ENCODE measurements around the gene MMP28.
"Not testable (repeated sequence)": the region's sequence is repeated elsewhere in the genome, so short reads cannot be mapped to it uniquely, and the experiment has no call there.

Gene MMP28

DNA sequence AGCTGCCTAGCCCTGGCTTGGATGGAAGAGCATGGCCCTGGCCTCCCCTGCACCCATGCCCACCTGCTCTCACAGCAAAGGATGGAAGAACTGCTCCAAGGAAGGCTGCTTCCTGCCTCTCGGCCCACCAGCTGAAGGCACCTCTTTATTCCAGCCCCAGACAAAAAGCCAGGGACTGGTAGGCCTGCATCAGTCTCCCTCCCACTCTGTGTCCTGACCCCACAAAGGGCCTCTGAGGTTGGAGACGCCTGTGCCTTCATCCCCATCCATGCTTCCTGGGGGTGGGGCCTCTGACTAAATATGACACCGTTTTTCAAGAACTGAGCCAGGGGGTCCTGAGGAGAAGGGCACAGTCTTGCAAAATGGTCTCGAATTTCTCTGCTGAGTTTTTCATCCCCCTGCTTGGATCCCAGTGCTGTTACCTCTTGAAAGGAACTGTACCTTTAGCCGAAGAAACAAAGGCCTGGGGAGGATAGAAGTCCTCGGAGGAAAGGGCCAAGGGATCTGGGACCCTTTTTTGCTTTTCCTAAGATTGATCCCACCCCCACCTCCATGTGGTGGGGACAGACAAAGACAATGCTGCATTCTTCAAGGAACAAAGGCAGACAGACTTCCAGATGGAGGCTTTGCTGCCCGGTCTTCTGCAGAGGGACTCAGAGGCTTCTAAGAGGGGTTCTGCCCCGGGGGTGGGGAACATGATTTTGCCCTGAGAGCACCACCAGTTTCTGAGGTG, 29.5 kb downstream of the MMP28 start:
- no peak for DNase-seq (ENCODE audit: low read depth in 2 of 2)

DNA sequence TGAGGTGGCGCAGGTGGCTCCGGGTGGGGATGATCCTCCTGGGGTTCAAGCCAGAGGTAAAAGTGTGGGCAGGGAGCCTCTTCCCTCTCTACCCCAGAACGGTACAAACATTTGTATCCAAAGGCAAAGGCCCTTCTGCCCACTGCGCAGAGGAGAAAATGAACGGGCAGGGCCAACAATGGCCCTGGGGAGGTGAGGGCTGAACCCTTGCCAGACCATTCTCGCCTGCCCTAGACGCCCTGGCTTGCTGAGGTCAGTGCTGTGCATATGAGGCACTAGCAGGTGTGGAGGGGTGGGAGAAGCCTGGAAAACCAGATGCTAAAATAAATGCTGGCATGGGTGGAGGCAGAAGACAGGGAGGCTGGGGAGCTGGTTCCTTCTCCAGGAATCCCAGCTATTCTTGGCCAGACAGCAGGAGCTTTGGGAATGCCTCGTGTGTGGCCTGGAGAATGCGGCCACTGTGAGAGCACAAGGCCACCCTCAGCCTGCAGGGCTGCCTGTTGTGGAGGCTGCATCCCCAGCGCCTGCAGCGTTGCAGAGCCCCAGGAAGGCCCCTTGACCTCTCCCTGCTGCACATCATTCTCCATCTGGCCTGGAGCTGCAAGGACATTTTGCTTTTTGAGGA, 30.2 kb downstream of the MMP28 start:
- DNase-seq (ENCODE audit: low read depth in 2 of 2) = no peak

DNA sequence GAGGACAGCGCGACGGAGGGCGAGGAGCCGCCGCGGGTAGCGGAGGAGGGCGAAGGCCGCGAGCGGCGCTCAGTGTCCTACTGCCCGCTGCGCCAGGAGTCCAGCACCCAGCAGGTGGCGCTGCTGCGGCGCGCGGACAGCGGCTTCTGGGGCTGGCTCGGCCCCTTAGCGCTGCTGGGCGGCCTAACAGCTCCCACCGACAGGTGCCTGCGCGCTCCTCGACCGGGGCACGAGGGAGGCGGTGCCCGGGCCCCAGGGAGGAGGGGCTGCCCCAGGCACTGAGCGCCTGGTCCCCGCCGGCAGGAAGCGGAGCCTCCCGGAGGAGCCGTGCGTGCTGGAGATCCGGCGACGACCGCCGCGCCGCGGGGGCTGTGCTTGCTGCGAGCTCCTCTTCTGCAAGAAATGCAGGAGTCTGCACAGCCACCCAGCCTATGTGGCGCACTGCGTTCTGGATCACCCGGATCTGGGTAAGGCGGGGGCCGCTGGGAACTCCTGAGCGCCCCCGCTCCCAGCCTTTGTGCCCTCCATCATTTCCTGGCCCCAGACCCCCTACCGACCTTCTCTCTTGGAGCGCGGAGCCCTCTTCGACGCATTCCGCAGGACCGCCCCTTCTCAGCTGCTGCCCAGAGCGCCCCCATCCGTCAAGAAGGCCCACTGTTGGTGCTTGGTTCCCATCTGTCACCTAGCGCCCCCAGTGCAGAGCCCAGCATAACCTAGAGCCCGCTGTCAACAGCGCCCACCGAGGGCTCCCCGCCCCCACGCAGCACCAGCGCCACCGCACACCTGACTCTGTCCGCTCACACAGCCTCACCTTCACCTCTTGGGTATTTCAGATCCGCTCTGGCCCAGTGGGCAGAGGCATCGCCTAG, 31.1 kb downstream of the MMP28 start:
- DNase-seq (ENCODE audit: low read depth in 2 of 2) = peak; percentile 69 to 77

DNA sequence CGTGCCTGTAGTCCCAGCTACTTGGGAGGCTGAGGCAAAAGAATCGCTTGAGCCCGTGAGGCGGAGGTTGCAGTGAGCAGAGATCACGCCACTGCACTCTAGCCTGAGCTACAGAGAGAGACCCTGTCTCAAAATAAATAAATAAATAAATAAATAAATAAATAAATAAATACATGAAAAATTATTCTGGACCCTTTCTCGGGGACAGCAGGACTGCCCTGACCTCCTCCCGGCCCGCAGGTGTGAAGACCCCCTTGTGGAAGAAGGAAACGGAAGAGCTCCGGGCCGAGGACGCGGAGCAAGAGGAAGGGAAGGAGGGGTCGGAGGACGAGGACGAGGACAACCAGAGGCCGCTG, 31.7 kb downstream of the MMP28 start:
- DNase-seq (ENCODE audit: low read depth in 2 of 2) = no peak

DNA sequence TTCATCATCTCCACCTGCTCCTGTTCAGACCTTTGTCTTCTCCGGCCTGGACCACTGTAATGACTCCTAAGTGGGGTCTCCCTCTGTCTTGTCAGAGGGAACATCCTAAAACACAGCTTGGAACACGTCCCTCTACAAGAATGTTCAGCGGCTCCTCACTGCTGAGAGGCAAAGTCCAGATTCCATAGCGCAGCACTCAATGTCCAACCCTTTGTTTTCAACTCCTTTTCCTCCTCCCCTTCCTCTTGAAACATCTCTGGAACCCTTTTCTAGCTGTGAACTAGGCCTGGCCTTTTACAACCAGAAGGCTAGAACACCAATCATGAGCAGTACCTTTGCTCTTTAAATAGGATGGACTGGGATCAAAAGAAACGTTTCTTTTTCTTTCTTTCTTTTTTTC, 33.8 kb downstream of the MMP28 start:
- DNase-seq (ENCODE audit: low read depth in 2 of 2) = no peak

DNA sequence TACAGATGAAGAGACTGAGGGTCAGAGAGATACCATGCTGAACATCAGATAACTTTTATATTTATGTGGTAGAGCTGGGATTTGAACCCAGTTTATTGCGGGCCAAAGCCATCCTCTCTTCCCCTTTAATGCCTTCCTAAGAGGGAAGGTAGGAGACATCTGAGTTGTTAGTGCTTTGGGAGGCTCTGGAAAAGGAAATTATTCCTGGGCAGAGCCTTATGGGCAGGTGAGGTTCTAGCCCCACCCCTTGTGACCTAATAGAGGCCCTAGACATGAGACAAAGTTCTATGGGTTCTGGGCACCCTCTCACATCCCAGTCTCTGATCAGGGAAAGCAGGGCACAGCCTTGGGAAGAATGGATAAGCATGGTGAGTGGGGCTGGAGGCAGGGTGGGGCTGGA, 34.9 kb downstream of the MMP28 start, which contains the start of gene C17orf50:
C17orf50 (plus strand) TSS at position 301 of the 400 bp plus-strand sequence; CDS start at position 356, 55 bp downstream.
- no peak for DNase-seq (ENCODE audit: low read depth in 2 of 2)

DNA sequence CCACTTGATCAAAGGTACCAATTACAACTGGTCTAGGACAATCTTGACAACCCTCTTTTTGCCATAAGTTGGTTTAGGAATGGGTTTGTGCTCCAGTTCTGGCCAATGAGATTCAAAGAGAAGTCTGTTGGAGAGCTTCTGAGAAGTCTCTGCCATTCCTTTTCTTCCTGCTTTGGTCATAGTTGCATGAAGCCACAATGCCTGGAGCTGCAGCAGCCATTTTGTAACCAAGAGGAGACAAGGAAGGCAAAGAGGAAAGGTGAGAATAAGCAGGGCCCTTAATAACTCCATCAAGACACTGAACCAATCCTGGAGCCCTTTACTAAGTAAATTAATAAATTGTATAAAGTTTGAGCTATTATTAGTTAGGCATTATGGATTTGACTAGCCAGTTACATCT, 38.2 kb downstream of the MMP28 start:
- no peak for DNase-seq (ENCODE audit: low read depth in 2 of 2)

DNA sequence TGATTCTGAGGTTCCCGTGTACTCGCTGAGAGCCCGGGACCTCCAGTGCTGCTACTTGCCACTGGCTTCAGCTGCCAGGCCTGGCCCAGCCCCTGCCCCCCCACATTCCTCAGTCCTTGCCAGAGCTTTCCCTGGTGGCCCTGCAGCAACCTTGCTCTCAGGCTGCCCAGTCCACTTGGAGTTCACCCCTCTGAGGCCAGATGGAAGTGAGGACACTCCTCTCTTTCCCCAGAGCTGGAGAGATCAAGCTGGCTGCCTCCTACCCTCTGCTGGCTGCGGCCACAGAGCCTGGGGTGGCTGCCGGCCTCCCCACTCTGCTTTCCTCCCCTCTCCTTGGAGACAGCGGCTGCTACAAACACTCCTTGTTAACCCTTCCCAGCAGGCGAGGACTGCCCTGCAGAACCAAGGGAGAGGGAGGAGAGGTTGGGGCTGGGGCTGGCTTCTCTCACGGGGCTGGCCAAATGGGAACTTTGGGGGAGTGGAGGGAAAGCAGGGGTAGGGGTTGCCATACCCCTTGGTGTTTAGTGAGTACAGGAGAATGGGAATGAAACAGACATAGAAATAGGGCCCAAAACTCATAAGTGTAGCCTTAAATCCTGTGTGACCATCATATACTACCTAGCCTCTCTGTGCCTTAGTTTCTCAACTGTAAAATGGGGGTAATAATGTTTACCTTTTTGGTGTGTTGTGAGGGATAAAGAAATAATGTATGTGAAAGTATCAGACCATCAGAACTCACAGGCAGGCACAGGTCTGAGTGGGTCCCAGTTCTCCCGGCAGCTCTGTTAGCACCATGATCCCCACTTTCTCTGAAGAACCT, 42.3 kb downstream of the MMP28 start, which contains the start of gene GAS2L2:
GAS2L2 (minus strand) TSS at position 295 of the 820 bp plus-strand sequence. CDS start 389 bp downstream, outside the sequence.
- DNase-seq (ENCODE audit: low read depth in 2 of 2) = no peak

DNA sequence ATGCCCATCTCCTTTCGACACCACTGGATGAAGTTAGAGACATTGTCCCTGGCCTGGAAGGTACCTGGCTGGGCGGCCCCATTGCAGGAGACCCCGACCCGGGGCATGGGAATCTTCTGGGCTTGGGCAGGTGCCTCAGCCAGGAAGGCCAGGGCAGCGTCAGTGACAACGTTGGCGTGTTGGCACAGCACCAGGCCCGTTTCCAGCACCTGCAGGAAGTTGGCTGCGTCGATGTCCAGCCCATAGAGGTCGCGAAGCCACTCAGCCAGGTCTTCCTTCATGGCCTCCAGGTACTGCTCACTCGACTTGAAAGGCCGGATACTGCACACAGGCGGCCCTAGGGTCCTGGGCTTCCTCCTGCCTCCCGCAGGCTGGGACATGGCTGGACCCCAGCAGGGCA, 43.0 kb downstream of the MMP28 start:
- DNase-seq (ENCODE audit: low read depth in 2 of 2) = no peak

DNA sequence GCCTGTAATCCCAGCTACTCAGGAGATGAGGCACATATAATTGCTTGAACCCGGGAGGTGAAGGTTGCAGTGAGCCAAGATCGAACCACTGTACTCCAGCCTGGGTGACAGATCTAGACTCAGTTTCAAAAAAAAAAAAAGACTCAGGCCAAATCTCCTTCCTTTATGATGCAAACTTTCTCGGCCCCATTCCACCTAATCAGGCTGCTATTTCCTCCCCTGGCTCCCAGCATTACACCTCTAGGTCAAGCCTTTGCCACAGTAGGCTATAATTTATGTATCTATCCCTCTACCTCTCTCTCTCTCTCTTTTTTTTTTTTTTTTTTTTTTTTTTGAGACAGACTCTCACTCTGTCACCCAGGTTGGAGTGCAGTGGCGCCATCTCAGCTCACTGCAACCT, 43.9 kb downstream of the MMP28 start:
- DNase-seq (ENCODE audit: low read depth in 2 of 2) = not testable (repeated sequence)

DNA sequence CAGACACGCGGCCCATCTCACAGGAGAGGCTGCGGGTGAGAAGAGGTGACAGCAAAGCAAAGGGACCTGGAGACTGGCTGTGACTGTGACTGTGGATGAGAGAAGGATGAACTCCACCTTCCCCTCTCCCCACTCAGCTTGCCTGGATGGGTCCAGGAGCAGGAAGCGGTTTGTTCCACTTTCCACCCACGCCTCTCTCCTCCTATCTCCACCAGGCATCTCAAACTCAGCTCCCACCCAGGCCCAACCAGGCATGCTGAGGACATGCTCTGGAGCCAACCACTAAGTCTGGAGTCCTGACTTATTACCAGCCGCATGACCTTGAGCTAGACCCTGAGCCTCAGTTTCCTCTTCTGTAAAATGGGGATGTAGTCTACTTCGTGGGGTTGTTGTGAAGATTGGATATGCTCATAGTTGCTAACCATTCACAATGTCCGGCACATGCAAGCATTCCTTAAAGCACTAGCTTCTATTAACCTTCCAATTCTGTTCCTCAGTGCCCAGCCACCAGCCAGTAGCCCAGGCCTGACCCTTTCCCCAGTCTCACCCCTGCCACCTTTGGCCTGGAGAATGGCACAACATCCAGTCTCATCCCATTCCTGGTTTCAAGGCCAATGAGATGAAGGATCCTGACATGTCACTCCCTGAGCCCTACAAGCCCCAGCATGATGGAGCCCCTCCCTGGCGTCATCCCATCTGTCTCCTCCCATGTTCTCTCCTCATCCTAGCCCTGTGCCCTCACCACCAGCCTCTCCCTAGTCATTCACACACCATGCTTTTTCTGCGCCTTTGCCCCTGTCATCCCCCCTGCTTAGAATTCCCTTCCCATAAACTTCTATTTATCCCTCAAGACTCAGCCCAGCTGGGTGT, 44.7 kb downstream of the MMP28 start:
- DNase-seq (ENCODE audit: low read depth in 2 of 2) = no peak

DNA sequence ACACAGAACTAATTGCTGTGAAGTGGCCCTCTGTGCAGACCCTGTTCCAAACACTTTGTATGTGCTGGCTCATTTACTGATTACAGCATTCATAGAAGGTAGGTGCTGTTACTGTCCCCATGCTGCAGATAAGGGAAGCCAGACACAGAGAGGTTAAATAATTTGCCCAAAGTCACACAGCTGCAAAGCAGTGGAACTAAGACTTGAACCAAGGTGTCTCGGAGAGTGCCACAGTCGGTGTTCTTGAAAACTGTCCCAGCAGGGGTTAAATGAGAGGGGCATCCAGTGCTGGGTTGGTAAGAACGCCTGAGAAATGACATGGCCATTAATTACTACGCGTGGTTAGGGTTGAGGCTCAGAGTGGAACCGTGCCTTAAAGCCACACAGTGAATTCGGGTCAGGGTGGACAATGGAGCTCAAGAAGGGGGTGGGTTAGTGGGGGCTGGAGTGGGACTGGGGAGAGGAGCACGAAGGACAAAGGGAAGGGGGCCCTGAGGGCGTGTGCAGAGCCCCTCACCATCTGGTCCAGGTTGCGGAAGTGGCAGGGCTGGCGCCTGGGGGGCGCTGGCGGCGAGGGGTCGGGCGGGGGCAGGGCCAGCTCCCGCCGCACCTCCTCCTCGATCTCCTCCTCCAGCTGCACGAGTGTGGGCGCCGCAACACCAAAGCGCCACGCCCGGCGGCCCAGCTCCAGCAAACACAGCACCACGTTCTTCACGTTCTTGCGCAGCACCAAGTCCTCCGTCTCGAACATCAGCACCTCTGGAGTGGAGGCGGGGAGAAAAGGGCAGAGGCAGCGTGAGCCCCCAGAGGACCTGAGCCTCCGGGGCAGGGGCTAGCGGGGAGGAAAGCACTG, 45.7 kb downstream of the MMP28 start:
- DNase-seq (ENCODE audit: low read depth in 2 of 2) = no peak

DNA sequence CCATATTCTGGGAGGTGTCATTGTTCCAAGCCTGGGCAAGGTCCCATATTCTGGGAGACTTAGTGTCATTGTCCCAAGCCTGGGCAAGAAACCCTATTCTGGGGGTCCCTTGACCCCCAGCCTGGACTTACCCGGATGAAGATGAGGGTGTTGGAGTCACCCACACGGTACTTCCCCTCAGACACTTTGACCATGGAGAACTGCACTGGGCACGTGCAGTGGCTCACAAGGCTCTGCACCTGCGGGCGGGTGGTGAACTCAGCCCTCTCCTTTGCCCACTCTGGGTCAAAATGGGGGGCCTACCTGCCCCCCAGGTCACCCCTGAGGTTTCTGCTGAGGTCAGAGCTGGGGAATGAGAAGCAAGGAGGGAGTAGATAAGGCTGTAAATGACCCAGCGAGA, 46.5 kb downstream of the MMP28 start:
- no peak for DNase-seq (ENCODE audit: low read depth in 2 of 2)

DNA sequence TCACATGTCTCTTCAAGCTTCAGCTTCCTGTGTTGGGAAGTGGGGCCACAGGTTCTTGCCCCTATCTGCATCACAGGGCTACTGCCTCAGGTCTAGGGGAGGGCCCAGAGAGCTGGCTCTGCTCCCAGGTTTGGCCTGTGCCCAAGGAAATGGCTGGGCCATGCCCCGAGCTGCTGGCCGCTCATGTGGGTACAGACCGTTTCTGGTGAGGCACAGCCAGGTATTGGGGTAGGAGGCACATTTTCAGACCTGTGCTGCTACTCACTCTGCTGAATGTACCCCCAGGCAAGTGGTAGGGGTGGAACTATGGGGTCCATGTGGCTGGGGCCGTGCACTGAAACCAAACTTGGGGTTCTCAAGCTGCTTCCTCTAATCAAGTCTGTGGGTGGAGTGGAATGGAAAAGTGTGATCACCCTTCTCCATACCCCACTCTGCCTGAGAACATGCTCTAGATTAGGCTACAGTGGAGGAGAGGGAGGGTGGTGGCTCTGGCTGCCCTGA, 47.0 kb downstream of the MMP28 start:
- no peak for DNase-seq (ENCODE audit: low read depth in 2 of 2)

DNA sequence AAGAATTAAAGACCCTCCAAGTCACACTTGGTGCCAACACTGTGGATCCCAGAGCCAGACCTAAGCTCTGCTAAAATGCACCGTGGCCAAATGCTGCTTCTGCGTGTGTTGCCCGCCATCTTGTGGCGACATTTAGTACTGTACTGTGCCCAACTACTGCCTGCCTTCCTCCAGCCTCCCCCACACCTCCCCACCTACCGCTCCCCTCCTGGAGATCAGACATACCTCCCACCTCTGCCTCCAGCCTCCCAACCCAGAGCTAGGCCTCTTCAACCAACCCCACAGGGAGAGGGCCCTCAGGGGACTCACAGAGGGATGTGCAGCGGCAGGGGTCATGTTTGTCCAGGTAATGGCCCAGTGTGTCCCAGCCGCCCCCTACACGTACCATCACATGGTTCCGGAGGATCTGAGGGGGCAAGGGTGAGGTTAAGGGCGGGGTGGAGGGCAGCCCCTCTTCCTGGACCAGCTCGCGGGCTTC, 47.9 kb downstream of the MMP28 start:
- DNase-seq (ENCODE audit: low read depth in 2 of 2) = peak; percentile 49 to 58

DNA sequence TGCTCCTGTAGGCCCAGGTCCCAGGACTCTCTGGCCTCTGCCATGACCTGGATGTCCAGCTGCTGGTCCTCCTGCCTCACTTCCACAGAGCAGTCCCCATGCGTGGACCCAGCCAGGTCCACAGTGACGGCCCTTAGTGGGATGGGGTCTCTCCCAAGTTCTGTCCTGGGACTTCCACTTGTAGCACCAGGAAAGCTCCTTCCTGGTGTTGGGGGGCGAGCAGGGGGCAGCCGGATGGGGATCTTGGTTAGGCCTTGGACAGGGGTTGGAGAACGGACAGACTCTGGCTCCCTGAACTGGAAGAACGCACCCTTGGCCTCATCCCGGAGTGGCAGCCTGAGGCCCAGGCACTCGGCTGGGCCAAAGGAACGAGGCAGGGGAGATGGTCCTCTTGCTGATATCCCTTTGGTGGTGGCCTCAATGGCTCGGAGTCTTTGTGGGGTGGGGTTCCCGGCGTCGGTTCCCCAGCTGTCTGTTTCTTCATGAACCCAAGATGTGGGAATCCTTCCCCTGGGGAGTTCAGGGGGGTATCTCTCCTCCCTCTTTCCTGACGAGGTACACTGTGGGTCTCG, 49.6 kb downstream of the MMP28 start:
- DNase-seq (ENCODE audit: low read depth in 2 of 2) = no peak

DNA sequence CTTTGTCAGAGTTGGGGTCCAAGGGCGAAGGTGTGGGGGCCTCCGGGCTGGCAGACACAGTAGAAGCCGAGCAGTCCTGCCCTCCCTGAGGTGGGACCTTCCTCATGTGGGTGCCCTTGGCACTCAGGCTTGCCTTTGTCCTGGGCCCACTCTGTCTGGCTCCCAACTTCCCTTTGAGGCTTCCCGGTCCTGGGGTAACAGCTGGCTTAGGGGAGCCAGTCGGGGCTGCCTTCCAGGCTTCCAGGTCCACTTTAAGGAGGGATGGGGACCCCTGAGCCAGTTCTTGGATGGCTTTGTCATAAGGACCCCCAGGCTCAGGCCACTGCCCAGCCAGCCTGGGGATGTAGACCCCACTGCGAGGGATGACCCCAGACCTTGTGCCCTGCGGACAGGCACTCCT, 50.2 kb downstream of the MMP28 start:
- no peak for DNase-seq (ENCODE audit: low read depth in 2 of 2)

DNA sequence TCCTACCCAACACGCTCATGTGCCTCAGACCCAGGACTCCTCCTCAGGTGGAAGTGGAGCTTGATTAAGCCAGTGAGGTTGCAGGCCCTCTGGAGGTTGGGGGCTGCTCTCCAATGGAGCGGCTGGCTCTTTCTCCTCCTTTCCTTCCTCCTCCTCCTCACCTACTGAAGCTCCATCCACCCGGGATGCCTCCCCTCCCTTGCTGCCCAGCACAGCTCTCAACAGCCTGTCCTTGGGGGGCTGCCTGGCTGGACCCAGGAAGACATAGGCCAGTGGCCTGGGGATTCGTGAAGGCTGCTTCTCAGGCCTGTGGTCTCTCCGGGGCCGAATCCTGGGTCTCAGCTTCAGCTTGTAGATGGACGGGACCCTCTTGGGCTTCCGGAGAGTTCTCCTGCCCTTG, 50.6 kb downstream of the MMP28 start:
- DNase-seq (ENCODE audit: low read depth in 2 of 2) = no peak

Data from stimulated activated CD8-positive, alpha-beta memory T cell treated with anti-CD3 and anti-CD28 coated beads, Interleukin-7, amount 100 ng/mL, for 1 hour (primary cell).